ENCODE measurements around the gene PHF23. TPM values are rescaled to one million over a fixed set of nuclear protein-coding genes. Genes with fewer than 3 reads are reported as not detected.

Gene PHF23
- total and polyA plus RNA-seq, 9 of the 15 experiments (the other 6 are each of a cell fraction or from before 2014, with no cell fraction given) = 7.4 to 87.5 (median 33.7) TPM

GRCh38 chr17:7252176-7253043 lies 13.2 kb upstream of the PHF23 start, which contains the start of gene ELP5:
Gene ELP5 (plus strand): TSS chr17:7252215. CDS start chr17:7252551, 336 bp downstream.
- H3K9ac ChIP-seq (ENCODE audit: insufficient read depth in 1 of 2, low read depth in 2 of 2, low read length in 2 of 2) = peak within 1 kb of the TSS; percentile 97 to 98
- peaks cover 13 to 19% of the 10 kb centered on the region in 2 experiments; a peak in 4 of 5 replicates for H3K4me1 ChIP-seq (replicated peaks in 1 of 2; ENCODE audit: control insufficient read depth in 2 of 2, insufficient read depth in 2 of 2, low read length in 2 of 2)
- WGBS (ENCODE audit: insufficient coverage, low coverage, missing lambda C conversion rate) = 0% methylated on average over 25 of the region's 55 CpGs
- H3K9me3 ChIP-seq (replicated peaks; ENCODE audit: control insufficient read depth, insufficient read depth, low read depth, low read length) = no peaks in the 10 kb centered on the region
- peaks cover 49% of the 10 kb centered on the region for H3K36me3 ChIP-seq (ENCODE audit: control insufficient read depth, insufficient read depth, low read length)
- no peaks in the 10 kb centered on the region for H4K20me1 ChIP-seq (replicated peaks; ENCODE audit: control insufficient read depth, insufficient read depth, low read length)
- intact Hi-C loops (cut with micrococcal nuclease) (loop anchor here (2.0 kb wide), 1 partner anchor 14 kb away; the partner anchor contains the start of gene PHF23), in situ Hi-C loops (cut with MboI) (no loop called here)
- ATAC-seq (peak; percentile 82), FAIRE-seq (no peak), DNase-seq (ENCODE audit: extremely low read depth in 1 of 4, low spot score in 3 of 4) (peak; percentile 69 to 93 (median 84))
- peak within 1 kb of the TSS; percentile 95 for H3K4me3 ChIP-seq
- H3K9me1 ChIP-seq (ENCODE audit: control insufficient read depth, insufficient read depth, low read length) = no peaks in the 10 kb centered on the region
- peaks cover 57% of the 10 kb centered on the region for H3K79me2 ChIP-seq (ENCODE audit: control insufficient read depth, insufficient read depth, low read length)
- peak within 1 kb of the TSS; percentile 96 for H3K27ac ChIP-seq (ENCODE audit: extremely low read depth, low read depth, low read length)
- peak within 1 kb of the TSS; percentile 98 for H3K4me2 ChIP-seq (ENCODE audit: insufficient read depth, low read length)
- CTCF ChIA-PET (ENCODE audit: low intra/inter-chr PET ratio) = interaction anchor here (0.6 kb wide), 1 partner anchor 55 kb away, joined by 3 read pairs; the partner anchor contains the start of gene EIF5A
- POLR2A ChIA-PET = interaction anchor here (0.9 to 1.7 kb wide), 3 partner anchors 11 to 14 kb away, joined by 3 to 16 read pairs (median 3); partner anchors contain the start of genes GABARAP and PHF23
- no peaks in the 10 kb centered on the region for H3K27me3 ChIP-seq (ENCODE audit: control insufficient read depth in 2 of 2, insufficient read depth in 2 of 2, low read length in 2 of 2)
- peak within 1 kb of the TSS; percentile 96 for H2AFZ ChIP-seq (ENCODE audit: low read depth, low read length)
- TSS peak; percentile 69 for BruUV-seq (replicated peaks)
- peak; percentile 54; the same call in 1 of the 2 replicates for TF ChIP-seq MTA3 (IDR thresholded peaks at IDR 0.05; ENCODE audit: borderline replicate concordance)
- no peak for TF ChIP-seq TEAD4 (IDR thresholded peaks at IDR 0.05; ENCODE audit: low read length)
- TF ChIP-seq TEAD4 (CRISPR knock-in tag; IDR thresholded peaks at IDR 0.05; ENCODE audit: borderline replicate concordance) = no peak
- peak in 1 of 2 experiments; percentile 50 for TF ChIP-seq AFF1 (IDR thresholded peaks at IDR 0.05; ENCODE audit: low read depth in 1 of 2, partially characterized antibody in 2 of 2)
- peak; percentile 68; the same call in 1 of the 2 replicates for TF ChIP-seq MYC (IDR thresholded peaks at IDR 0.05; ENCODE audit: low read depth, low read length)
- no peak for TF ChIP-seq MYC (CRISPR knock-in tag; IDR thresholded peaks at IDR 0.05; ENCODE audit: borderline replicate concordance, low read depth)
- TF ChIP-seq NCOR1 (IDR thresholded peaks at IDR 0.05) = peak; percentile 16; the same call in 1 of the 2 replicates
- no peak for TF ChIP-seq HMG20B (CRISPR knock-in tag; IDR thresholded peaks at IDR 0.05)
- TF ChIP-seq HDGF (IDR thresholded peaks at IDR 0.05) = no peak
- no peak for TF ChIP-seq HNRNPL (IDR thresholded peaks at IDR 0.05; ENCODE audit: low read depth, low read length)
- peak; percentile 76 for TF ChIP-seq ZBTB12 (CRISPR knock-in tag; IDR thresholded peaks at IDR 0.05)
- peak; percentile 70 for TF ChIP-seq JUN (IDR thresholded peaks at IDR 0.05; ENCODE audit: borderline replicate concordance, low read depth, low read length)
- no peak for TF ChIP-seq JUN (CRISPR knock-in tag; IDR thresholded peaks at IDR 0.05; ENCODE audit: borderline replicate concordance)
- peak; percentile 46; the same call in 1 of the 2 replicates for TF ChIP-seq KHSRP (IDR thresholded peaks at IDR 0.05)
- peak in 1 of 2 experiments; percentile 18; a peak in 1 of 4 replicates for TF ChIP-seq KDM1A (IDR thresholded peaks at IDR 0.05)
- TF ChIP-seq GATAD2B (IDR thresholded peaks at IDR 0.05; ENCODE audit: borderline replicate concordance) = peak; percentile 51; the same call in 1 of the 2 replicates
- TF ChIP-seq NFRKB (IDR thresholded peaks at IDR 0.05; ENCODE audit: low read depth) = peak; percentile 77

Data from K562 (cell line).